Measurements from ENCODE around the gene RBM5. TPM values are rescaled to one million over a fixed set of nuclear protein-coding genes. Genes with fewer than 3 reads are reported as not detected.

The RBM5 gene
- total RNA-seq, 2 experiments from 2014 or later = 212 to 215 TPM

- Mint-ChIP-seq H3K9me3 (no peaks in the 10 kb centered on the region), H3K4me1 (peaks cover 11% of the 10 kb centered on the region), H3K36me3 (ENCODE audit: low read depth) (no peaks in the 10 kb centered on the region), H3K27me3 (peaks cover 24% of the 10 kb centered on the region), H3K27ac (no peak overlapping the region), H3K4me3 (no peak overlapping the region)
- CTCF ChIA-PET = interaction anchor here (0.5 to 0.9 kb wide), 3 partner anchors 13 to 442 kb away, joined by 3 read pairs; no protein-coding TSS in a partner anchor
- POLR2A ChIA-PET = no interaction called here
- DNase-seq = no peak
These were observed 62.4 kb downstream of the RBM5 start for GRCh38 chr3:50150863-50151686.

GRCh38 chr3:50151728-50152127 is 63.0 kb downstream of the RBM5 start:
- Mint-ChIP-seq H3K4me1 (peaks cover 11% of the 10 kb centered on the region), H3K4me3 (no peak overlapping the region), H3K27ac (no peak overlapping the region), H3K9me3 (no peaks in the 10 kb centered on the region), H3K36me3 (ENCODE audit: low read depth) (no peaks in the 10 kb centered on the region), H3K27me3 (peaks cover 29% of the 10 kb centered on the region)
- CTCF ChIA-PET = no interaction called here
- DNase-seq = no peak
- POLR2A ChIA-PET = no interaction called here

GRCh38 chr3:50153782-50154475 is 65.2 kb downstream of the RBM5 start:
- peaks cover 42% of the 10 kb centered on the region for H3K27me3 Mint-ChIP-seq
- CTCF ChIA-PET = no interaction called here
- H3K4me3 Mint-ChIP-seq = peak overlapping the region; percentile 63

GRCh38 chr3:50154476-50154839 is 65.7 kb downstream of the RBM5 start:
- no peak overlapping the region for H3K27ac Mint-ChIP-seq
- H3K4me3 Mint-ChIP-seq = peak overlapping the region; percentile 63
- DNase-seq = no peak
- H3K9me3 Mint-ChIP-seq = no peaks in the 10 kb centered on the region
- H3K27me3 Mint-ChIP-seq = peaks cover 42% of the 10 kb centered on the region
- POLR2A ChIA-PET = no interaction called here
- H3K4me1 Mint-ChIP-seq = peaks cover 11% of the 10 kb centered on the region
- no peaks in the 10 kb centered on the region for H3K36me3 Mint-ChIP-seq (ENCODE audit: low read depth)
- CTCF ChIA-PET = no interaction called here

More at GRCh38 chr3:50153782-50154475, 65.2 kb downstream of the RBM5 start:
- DNase-seq = no peak
- H3K36me3 Mint-ChIP-seq (ENCODE audit: low read depth) = no peaks in the 10 kb centered on the region
- no peak overlapping the region for H3K27ac Mint-ChIP-seq
- H3K4me1 Mint-ChIP-seq = peaks cover 11% of the 10 kb centered on the region
- POLR2A ChIA-PET = no interaction called here
- H3K9me3 Mint-ChIP-seq = no peaks in the 10 kb centered on the region

- DNase-seq = peak; percentile 69
- peaks cover 42% of the 10 kb centered on the region for H3K27me3 Mint-ChIP-seq
- POLR2A ChIA-PET = no interaction called here
- H3K36me3 Mint-ChIP-seq (ENCODE audit: low read depth) = no peaks in the 10 kb centered on the region
- peak within 1 kb of the TSS; percentile 55 for H3K27ac Mint-ChIP-seq
- peaks cover 11% of the 10 kb centered on the region for H3K4me1 Mint-ChIP-seq
- no peaks in the 10 kb centered on the region for H3K9me3 Mint-ChIP-seq
- CTCF ChIA-PET = no interaction called here
- peak within 1 kb of the TSS; percentile 69 for H3K4me3 Mint-ChIP-seq
These were observed 66.2 kb downstream of the RBM5 start, which contains the start of gene SEMA3F for GRCh38 chr3:50154840-50155490. Gene SEMA3F, plus strand, starts transcription at chr3:50155324. Its CDS starts 4,299 bp downstream, at chr3:50159623.

- CTCF ChIA-PET = no interaction called here
- DNase-seq = no peak
- no peaks in the 10 kb centered on the region for H3K9me3 Mint-ChIP-seq
- no peak overlapping the region for H3K27ac Mint-ChIP-seq
- H3K4me3 Mint-ChIP-seq = peak overlapping the region; percentile 69
- H3K27me3 Mint-ChIP-seq = peaks cover 42% of the 10 kb centered on the region
- POLR2A ChIA-PET = no interaction called here
- peaks cover 11% of the 10 kb centered on the region for H3K4me1 Mint-ChIP-seq
- H3K36me3 Mint-ChIP-seq (ENCODE audit: low read depth) = no peaks in the 10 kb centered on the region
These were observed 66.8 kb downstream of the RBM5 start for GRCh38 chr3:50155491-50155878.

- H3K4me3 Mint-ChIP-seq = peak overlapping the region; percentile 69
- no peak for DNase-seq
- peak overlapping the region; percentile 55 for H3K27ac Mint-ChIP-seq
- peaks cover 42% of the 10 kb centered on the region for H3K27me3 Mint-ChIP-seq
- H3K9me3 Mint-ChIP-seq = no peaks in the 10 kb centered on the region
- CTCF ChIA-PET = interaction anchor here (0.6 to 1.4 kb wide), 6 partner anchors 14 to 137 kb away, joined by 3 to 4 read pairs (median 3); partner anchors contain the start of gene IFRD2
- POLR2A ChIA-PET = no interaction called here
- peaks cover 11% of the 10 kb centered on the region for H3K4me1 Mint-ChIP-seq
- no peaks in the 10 kb centered on the region for H3K36me3 Mint-ChIP-seq (ENCODE audit: low read depth)
These were observed 67.2 kb downstream of the RBM5 start for GRCh38 chr3:50155891-50156290.

GRCh38 chr3:50156549-50157493 is 68.1 kb downstream of the RBM5 start:
- H3K4me1 Mint-ChIP-seq = peaks cover 11% of the 10 kb centered on the region
- H3K4me3 Mint-ChIP-seq = no peak overlapping the region
- POLR2A ChIA-PET = no interaction called here
- DNase-seq = no peak
- CTCF ChIA-PET = interaction anchor here (0.6 to 2.2 kb wide), 7 partner anchors 13 to 136 kb away, joined by 3 to 6 read pairs (median 3); partner anchors contain the start of gene IFRD2
- no peaks in the 10 kb centered on the region for H3K36me3 Mint-ChIP-seq (ENCODE audit: low read depth)
- peaks cover 42% of the 10 kb centered on the region for H3K27me3 Mint-ChIP-seq
- H3K9me3 Mint-ChIP-seq = no peaks in the 10 kb centered on the region
- H3K27ac Mint-ChIP-seq = no peak overlapping the region

- POLR2A ChIA-PET = no interaction called here
- Mint-ChIP-seq H3K4me3 (no peak overlapping the region), H3K27ac (no peak overlapping the region), H3K36me3 (ENCODE audit: low read depth) (no peaks in the 10 kb centered on the region), H3K27me3 (peaks cover 37% of the 10 kb centered on the region), H3K4me1 (peaks cover 11% of the 10 kb centered on the region), H3K9me3 (no peaks in the 10 kb centered on the region)
- no peak for DNase-seq
- CTCF ChIA-PET = interaction anchor here (2.2 kb wide), 1 partner anchor 69 kb away, joined by 6 read pairs; no protein-coding TSS in a partner anchor
These were observed 69.3 kb downstream of the RBM5 start for GRCh38 chr3:50157827-50158529.

GRCh38 chr3:50158530-50159146 is 69.9 kb downstream of the RBM5 start:
- Mint-ChIP-seq H3K27ac (no peak overlapping the region), H3K4me3 (no peak overlapping the region), H3K9me3 (no peaks in the 10 kb centered on the region), H3K4me1 (peaks cover 9% of the 10 kb centered on the region), H3K27me3 (peaks cover 31% of the 10 kb centered on the region), H3K36me3 (ENCODE audit: low read depth) (no peaks in the 10 kb centered on the region)
- CTCF ChIA-PET = interaction anchor here (2.2 kb wide), 1 partner anchor 68 kb away, joined by 6 read pairs; no protein-coding TSS in a partner anchor
- no peak for DNase-seq
- POLR2A ChIA-PET = no interaction called here

GRCh38 chr3:50160561-50160983 is 71.9 kb downstream of the RBM5 start:
- H3K4me1 Mint-ChIP-seq = peaks cover 3% of the 10 kb centered on the region
- POLR2A ChIA-PET = no interaction called here
- peaks cover 23% of the 10 kb centered on the region for H3K27me3 Mint-ChIP-seq
- H3K36me3 Mint-ChIP-seq (ENCODE audit: low read depth) = no peaks in the 10 kb centered on the region
- H3K9me3 Mint-ChIP-seq = no peaks in the 10 kb centered on the region
- no peak overlapping the region for H3K4me3 Mint-ChIP-seq
- no peak for DNase-seq
- CTCF ChIA-PET = no interaction called here
- no peak overlapping the region for H3K27ac Mint-ChIP-seq

Measured in activated CD4-positive, alpha-beta T cell treated with anti-CD3 and anti-CD28 coated beads, Interleukin-2, amount 10 ng/mL, durations not matched to agents 7 days and 5 days (primary cell).